HG03175 (cell line): ENCODE measurements around the gene CACNA1G.

Source experiments
- ATAC-seq: cut with Tn5 transposase; IDR thresholded peaks from one replicate; pipeline ENCODE4 v1.9.1; 2021; ENCODE audit warnings: mild to moderate bottlenecking, moderate library complexity; ENCODE audit not compliant: unreplicated experiment

Gene CACNA1G

GRCh38 chr17:50564916-50565315, 4.4 kb downstream of the CACNA1G start:
- ATAC-seq: no peak

- ATAC-seq: no peak
Measured at GRCh38 chr17:50565402-50566350, 5.2 kb downstream of the CACNA1G start.

GRCh38 chr17:50566886-50567285, 6.4 kb downstream of the CACNA1G start:
- no peak for ATAC-seq

- no peak for ATAC-seq
Measured at GRCh38 chr17:50568659-50569058, 8.1 kb downstream of the CACNA1G start.

GRCh38 chr17:50569592-50569991, 9.1 kb downstream of the CACNA1G start:
- no peak for ATAC-seq

- no peak for ATAC-seq
Measured at GRCh38 chr17:50570032-50570431, 9.5 kb downstream of the CACNA1G start.

- ATAC-seq: no peak
Measured at GRCh38 chr17:50570528-50570927, 10.0 kb downstream of the CACNA1G start.

- no peak for ATAC-seq
Measured at GRCh38 chr17:50571681-50572080, 11.2 kb downstream of the CACNA1G start.

- no peak for ATAC-seq
Measured at GRCh38 chr17:50572541-50572940, 12.0 kb downstream of the CACNA1G start.

- no peak for ATAC-seq
Measured at GRCh38 chr17:50573866-50574611, 13.5 kb downstream of the CACNA1G start.

GRCh38 chr17:50575581-50576210, 15.2 kb downstream of the CACNA1G start:
- no peak for ATAC-seq

- no peak for ATAC-seq
Measured at GRCh38 chr17:50576864-50577263, 16.3 kb downstream of the CACNA1G start.

GRCh38 chr17:50577451-50577954, 17.0 kb downstream of the CACNA1G start:
- ATAC-seq: no peak

GRCh38 chr17:50578173-50578572, 17.7 kb downstream of the CACNA1G start:
- no peak for ATAC-seq

- no peak for ATAC-seq
Measured at GRCh38 chr17:50579399-50579798, 18.9 kb downstream of the CACNA1G start.

- no peak for ATAC-seq
Measured at GRCh38 chr17:50580646-50581045, 20.1 kb downstream of the CACNA1G start.

- ATAC-seq: no peak
Measured at GRCh38 chr17:50581316-50581715, 20.8 kb downstream of the CACNA1G start.

GRCh38 chr17:50582741-50583140, 22.2 kb downstream of the CACNA1G start:
- ATAC-seq: no peak

- ATAC-seq: no peak
Measured at GRCh38 chr17:50583641-50584040, 23.1 kb downstream of the CACNA1G start.

GRCh38 chr17:50584116-50584515, 23.6 kb downstream of the CACNA1G start:
- ATAC-seq: no peak

GRCh38 chr17:50584749-50585148, 24.2 kb downstream of the CACNA1G start:
- no peak for ATAC-seq
